Liver (tissue), 9 donors: ENCODE data around the gene ENPP4. TPM values are rescaled to one million over a fixed set of nuclear protein-coding genes. Genes with fewer than 3 reads are reported as not detected.
"Not testable (repeated sequence)": the region's sequence is repeated elsewhere in the genome, so short reads cannot be mapped to it uniquely, and the experiment has no call there.

Source experiments
- DNase-seq: peaks from one replicate; pipeline ENCODE4 v3.0.0-alpha.2; 2017; ENCODE audit warnings: low spot score
- H3K27ac ChIP-seq, 2 donors: one replicate each; pipeline ENCODE4 v1.7.0; 2013; ENCODE audit warnings: inconsistent platforms in 2 of 2, low read length in 2 of 2, control low read depth in 1 of 2, low read depth in 1 of 2, mild to moderate bottlenecking in 1 of 2
- H3K27me3 ChIP-seq, 4 donors: one replicate each; pipeline versions ENCODE4 v1.6.1 to v1.7.0; 2013; ENCODE audit warnings: low read length in 3 of 4, inconsistent platforms in 1 of 4, mild to moderate bottlenecking in 1 of 4, moderate library complexity in 1 of 4; ENCODE audit not compliant: control insufficient read depth in 4 of 4, insufficient read depth in 4 of 4
- H3K36me3 ChIP-seq, 4 donors: one replicate each; pipeline versions ENCODE4 v1.6.1 to v1.7.0; 2013; ENCODE audit warnings: low read length in 3 of 4, mild to moderate bottlenecking in 3 of 4, low read depth in 1 of 4, moderate library complexity in 1 of 4; ENCODE audit not compliant: control insufficient read depth in 4 of 4, insufficient read depth in 3 of 4
- H3K4me1 ChIP-seq, 4 donors: one replicate each; pipeline versions ENCODE4 v1.6.1 to v1.7.0; 2013; ENCODE audit warnings: low read length in 3 of 4, mild to moderate bottlenecking in 3 of 4, moderate library complexity in 1 of 4; ENCODE audit not compliant: control insufficient read depth in 4 of 4, insufficient read depth in 4 of 4
- H3K4me3 ChIP-seq, 3 donors: one replicate each; pipeline versions ENCODE4 v1.6.1 to v1.7.0; 2013; ENCODE audit warnings: low read length in 3 of 3, control low read depth in 1 of 3, low read depth in 1 of 3, mild to moderate bottlenecking in 1 of 3
- H3K9ac ChIP-seq, 2 donors: one replicate each; pipeline ENCODE4 v1.7.0; 2013; ENCODE audit warnings: low read length in 2 of 2, mild to moderate bottlenecking in 2 of 2, moderate library complexity in 2 of 2, control low read depth in 1 of 2, low read depth in 1 of 2
- H3K9me3 ChIP-seq, 4 donors: one replicate each; pipeline versions ENCODE4 v1.6.1 to v1.7.0; 2013; ENCODE audit warnings: low read length in 3 of 4; ENCODE audit not compliant: control insufficient read depth in 4 of 4
- ATF3 ChIP-seq: IDR thresholded peaks from 2 replicates; pipeline ENCODE4 v1.6.1; 2016; ENCODE audit warnings: antibody characterized with exemption
- CTCF ChIP-seq: fragments of 150-350 bp; IDR thresholded peaks from 2 replicates; pipeline ENCODE4 v1.5.1; 2017; ENCODE audit warnings: improper control_type of control experiment, low read depth, low read length; ENCODE audit not compliant: missing input control
- EGR1 ChIP-seq, 2 donors: IDR thresholded peaks; 2 replicates each; pipeline ENCODE4 v1.6.1; 2016 to 2018; ENCODE audit warnings: antibody characterized with exemption in 2 of 2, low read depth in 2 of 2
- FOXA1 ChIP-seq: IDR thresholded peaks from 2 replicates; pipeline ENCODE4 v1.6.1; 2016; ENCODE audit warnings: antibody characterized with exemption
- FOXA2 ChIP-seq: IDR thresholded peaks from 2 replicates; pipeline ENCODE4 v1.6.1; 2016; ENCODE audit warnings: antibody characterized with exemption
- GABPA ChIP-seq, 2 donors: IDR thresholded peaks in 1 of 2; conservative IDR thresholded peaks in 1 of 2; 2 replicates each; pipeline ENCODE4 v1.6.1; 2016; ENCODE audit warnings: antibody characterized with exemption in 2 of 2, mild to moderate bottlenecking in 1 of 2, moderate library complexity in 1 of 2
- HNF4A ChIP-seq, 2 donors: conservative IDR thresholded peaks; 2 replicates each; pipeline ENCODE4 v1.6.1; 2016; ENCODE audit warnings: antibody characterized with exemption in 2 of 2, mild to moderate bottlenecking in 2 of 2
- HNF4G ChIP-seq: IDR thresholded peaks from 2 replicates; pipeline ENCODE4 v1.6.1; 2016; ENCODE audit warnings: antibody characterized with exemption
- NR2F2 ChIP-seq: IDR thresholded peaks from 2 replicates; pipeline ENCODE4 v1.6.1; 2016; ENCODE audit warnings: antibody characterized with exemption
- RAD21 ChIP-seq, 2 donors: IDR thresholded peaks; 2 replicates each; pipeline ENCODE4 v1.6.1; 2016; ENCODE audit warnings: antibody characterized with exemption in 2 of 2, mild to moderate bottlenecking in 2 of 2
- RXRA ChIP-seq, 2 donors: IDR thresholded peaks; 2 replicates each; pipeline ENCODE4 v1.6.1; 2017 to 2018; ENCODE audit warnings: antibody characterized with exemption in 2 of 2, mild to moderate bottlenecking in 1 of 2
- SP1 ChIP-seq: IDR thresholded peaks from 2 replicates; pipeline ENCODE4 v1.6.1; 2018; ENCODE audit warnings: antibody characterized with exemption, mild to moderate bottlenecking
- TAF1 ChIP-seq: conservative IDR thresholded peaks from 2 replicates; pipeline ENCODE4 v1.6.1; 2016; ENCODE audit warnings: antibody characterized with exemption, mild to moderate bottlenecking
- YY1 ChIP-seq: IDR thresholded peaks from 2 replicates; pipeline ENCODE4 v1.6.1; 2016; ENCODE audit warnings: antibody characterized with exemption, mild to moderate bottlenecking
- WGBS: extraction: QIAGEN DNeasy Blood & Tissue Kit; methylation state at CpG from one replicate; pipeline ENCODE4 v1.1.7; 2013; 5-methylcytosine and 5-hydroxymethylcytosine counted together
- polyA plus RNA-seq, 2 donors: library from polyadenylated mRNA; stranded (reverse) in 1 of 2; unstranded in 1 of 2; fragments of 200-250 nt in 1 of 2; fragments of >200 nt in 1 of 2; fragmentation: Nextera tagmentation in 1 of 2; extraction: Ambion mirVana in 1 of 2; gene quantifications; one replicate each; pipeline versions ENCODE4 v1.2.1 to v1.2.3, GENCODE V29; 2013 to 2015
- total RNA-seq, 2 donors: library from RNA; depleted of rRNA; stranded (reverse); fragments of >200 nt; gene quantifications; one replicate each; pipeline ENCODE4 v1.2.3, GENCODE V29; 2014
- TF ChIP-seq, protein P1 (sequence below): IDR thresholded peaks from 2 replicates; pipeline ENCODE4 v1.6.1; 2016; ENCODE audit warnings: antibody characterized with exemption
- TF ChIP-seq, protein P2 (sequence below): IDR thresholded peaks from 2 replicates; pipeline ENCODE4 v1.6.1; 2016; ENCODE audit warnings: antibody characterized with exemption
- TF ChIP-seq, protein P3 (sequence below): IDR thresholded peaks from 2 replicates; pipeline ENCODE4 v1.6.1; 2016; ENCODE audit warnings: antibody characterized with exemption, mild to moderate bottlenecking
- donor health status: healthy.
- donor health status: healthy.
- donor health status: healthy.
- donor health status: healthy.
- donor health status: healthy.

The ENPP4 gene
- total and polyA plus RNA-seq, 4 donors: 3.6 to 12.6 (median 4.8) TPM

GRCh38 chr6:46080111-46080510 lies 49.7 kb upstream of the ENPP4 start:
- 71% methylated on average over 4 of the region's 4 CpGs for WGBS
- Histone ChIP-seq H3K9me3 (no peaks in the 10 kb centered on the region), H3K4me3 (no peak overlapping the region), H3K9ac (no peak overlapping the region), H3K27me3 (no peaks in the 10 kb centered on the region), H3K4me1 (no peaks in the 10 kb centered on the region), H3K36me3 (no peaks in the 10 kb centered on the region), H3K27ac (no peak overlapping the region)
- TF ChIP-seq, protein P1, sequence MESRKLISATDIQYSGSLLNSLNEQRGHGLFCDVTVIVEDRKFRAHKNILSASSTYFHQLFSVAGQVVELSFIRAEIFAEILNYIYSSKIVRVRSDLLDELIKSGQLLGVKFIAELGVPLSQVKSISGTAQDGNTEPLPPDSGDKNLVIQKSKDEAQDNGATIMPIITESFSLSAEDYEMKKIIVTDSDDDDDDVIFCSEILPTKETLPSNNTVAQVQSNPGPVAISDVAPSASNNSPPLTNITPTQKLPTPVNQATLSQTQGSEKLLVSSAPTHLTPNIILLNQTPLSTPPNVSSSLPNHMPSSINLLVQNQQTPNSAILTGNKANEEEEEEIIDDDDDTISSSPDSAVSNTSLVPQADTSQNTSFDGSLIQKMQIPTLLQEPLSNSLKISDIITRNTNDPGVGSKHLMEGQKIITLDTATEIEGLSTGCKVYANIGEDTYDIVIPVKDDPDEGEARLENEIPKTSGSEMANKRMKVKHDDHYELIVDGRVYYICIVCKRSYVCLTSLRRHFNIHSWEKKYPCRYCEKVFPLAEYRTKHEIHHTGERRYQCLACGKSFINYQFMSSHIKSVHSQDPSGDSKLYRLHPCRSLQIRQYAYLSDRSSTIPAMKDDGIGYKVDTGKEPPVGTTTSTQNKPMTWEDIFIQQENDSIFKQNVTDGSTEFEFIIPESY: no peak
- DNase-seq: no peak

DNA sequence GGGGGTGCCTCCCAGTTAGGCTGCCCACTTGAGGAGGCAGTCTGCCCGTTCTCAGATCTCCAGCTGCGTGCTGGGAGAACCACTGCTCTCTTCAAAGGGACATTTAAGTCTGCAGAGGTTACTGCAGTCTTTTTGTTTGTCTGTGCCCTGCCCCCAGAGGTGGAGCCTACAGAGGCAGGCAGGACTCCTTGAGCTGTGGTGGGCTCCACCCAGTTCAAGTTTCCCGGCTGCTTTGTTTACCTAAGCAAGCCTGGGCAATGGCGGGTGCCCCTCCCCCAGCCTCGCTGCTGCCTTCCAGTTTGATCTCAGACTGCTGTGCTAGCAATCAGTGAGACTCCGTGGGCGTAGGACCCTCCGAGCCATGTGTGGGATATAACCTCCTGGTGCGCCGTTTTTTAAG lies 44.1 kb upstream of the ENPP4 start:
- H3K9me3 ChIP-seq, H3K9ac ChIP-seq, H3K36me3 ChIP-seq, H3K27ac ChIP-seq, H3K4me1 ChIP-seq, H3K4me3 ChIP-seq, H3K27me3 ChIP-seq, DNase-seq: not testable (repeated sequence)
- 84% methylated on average over 10 of the region's 10 CpGs for WGBS

DNA sequence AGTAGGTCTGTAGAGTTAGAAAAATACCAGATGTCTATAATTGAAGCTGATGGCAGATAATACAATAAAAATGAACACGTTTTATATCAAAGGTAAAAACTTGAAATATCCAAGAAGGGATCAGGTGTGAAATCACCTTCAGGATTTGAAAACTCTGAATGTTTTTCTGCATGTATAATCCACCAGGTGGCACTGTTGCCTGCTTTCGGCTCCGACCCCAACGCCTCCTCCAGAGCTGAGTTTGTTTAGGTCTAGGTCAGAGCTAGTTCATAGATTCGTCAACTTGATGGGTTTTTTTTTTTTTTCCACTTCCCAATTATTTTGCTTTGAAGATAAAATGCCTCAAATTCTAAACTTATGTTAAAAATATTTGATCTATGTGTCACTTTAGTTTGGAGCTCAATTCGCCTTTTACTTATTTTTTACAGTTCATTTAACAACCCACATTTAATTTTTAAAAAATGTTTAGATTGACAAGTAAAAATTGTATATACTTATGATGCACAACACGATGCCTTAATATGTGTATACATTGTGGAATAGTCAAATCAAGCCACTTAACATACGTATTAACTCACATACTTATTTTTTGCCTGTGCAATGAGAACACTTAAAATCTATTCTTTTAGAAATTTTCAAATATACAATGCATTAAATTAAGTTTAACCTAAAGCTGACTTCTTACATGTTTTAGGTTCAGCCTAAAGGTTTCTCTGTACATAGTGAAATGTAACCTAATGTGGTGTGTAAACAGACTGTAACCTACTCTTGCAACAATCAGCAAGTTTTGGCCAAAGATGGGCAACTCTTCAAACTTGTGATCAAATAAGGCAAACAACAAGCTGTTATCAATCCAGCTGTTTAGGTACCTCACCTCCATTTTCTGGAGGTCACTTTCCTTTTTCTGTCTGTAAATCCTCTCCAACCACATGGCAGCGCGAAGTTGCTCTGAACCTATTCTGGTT lies 39.4 kb upstream of the ENPP4 start:
- DNase-seq: peak; percentile 41
- H3K36me3 ChIP-seq: no peaks in the 10 kb centered on the region
- no peak overlapping the region for H3K27ac ChIP-seq
- H3K4me1 ChIP-seq: peaks cover 0 to 6% (median 3%) of the 10 kb centered on the region in 4 donors
- no peak overlapping the region for H3K4me3 ChIP-seq
- H3K27me3 ChIP-seq: no peaks in the 10 kb centered on the region
- WGBS: 39% methylated on average over 10 of the region's 10 CpGs
- H3K9ac ChIP-seq: no peak overlapping the region
- H3K9me3 ChIP-seq: peaks cover 2 to 5% (median 4%) of the 10 kb centered on the region in 4 donors
- TF ChIP-seq FOXA1 (no peak), EGR1 (IDR thresholded peaks at IDR 0.05; ENCODE audit: low read depth in 2 of 2) (no peak), HNF4G (no peak), FOXA2 (peak; percentile 22), CTCF (peak; percentile 72), RXRA (IDR thresholded peaks at IDR 0.05) (peak; percentile 52 to 76), HNF4A (conservative IDR thresholded peaks at IDR 0.05) (no peak), RAD21 (IDR thresholded peaks at IDR 0.05) (peak; percentile 95 to 96), SP1 (no peak), NR2F2 (no peak), YY1 (peak; percentile 34), GABPA (IDR thresholded peaks at IDR 0.05 in 1 of 2, conservative IDR thresholded peaks at IDR 0.05 in 1 of 2) (no peak), TAF1 (no peak), ATF3 (no peak)
- TF ChIP-seq, protein P2, sequence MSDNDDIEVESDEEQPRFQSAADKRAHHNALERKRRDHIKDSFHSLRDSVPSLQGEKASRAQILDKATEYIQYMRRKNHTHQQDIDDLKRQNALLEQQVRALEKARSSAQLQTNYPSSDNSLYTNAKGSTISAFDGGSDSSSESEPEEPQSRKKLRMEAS: no peak
- TF ChIP-seq, protein P3, sequence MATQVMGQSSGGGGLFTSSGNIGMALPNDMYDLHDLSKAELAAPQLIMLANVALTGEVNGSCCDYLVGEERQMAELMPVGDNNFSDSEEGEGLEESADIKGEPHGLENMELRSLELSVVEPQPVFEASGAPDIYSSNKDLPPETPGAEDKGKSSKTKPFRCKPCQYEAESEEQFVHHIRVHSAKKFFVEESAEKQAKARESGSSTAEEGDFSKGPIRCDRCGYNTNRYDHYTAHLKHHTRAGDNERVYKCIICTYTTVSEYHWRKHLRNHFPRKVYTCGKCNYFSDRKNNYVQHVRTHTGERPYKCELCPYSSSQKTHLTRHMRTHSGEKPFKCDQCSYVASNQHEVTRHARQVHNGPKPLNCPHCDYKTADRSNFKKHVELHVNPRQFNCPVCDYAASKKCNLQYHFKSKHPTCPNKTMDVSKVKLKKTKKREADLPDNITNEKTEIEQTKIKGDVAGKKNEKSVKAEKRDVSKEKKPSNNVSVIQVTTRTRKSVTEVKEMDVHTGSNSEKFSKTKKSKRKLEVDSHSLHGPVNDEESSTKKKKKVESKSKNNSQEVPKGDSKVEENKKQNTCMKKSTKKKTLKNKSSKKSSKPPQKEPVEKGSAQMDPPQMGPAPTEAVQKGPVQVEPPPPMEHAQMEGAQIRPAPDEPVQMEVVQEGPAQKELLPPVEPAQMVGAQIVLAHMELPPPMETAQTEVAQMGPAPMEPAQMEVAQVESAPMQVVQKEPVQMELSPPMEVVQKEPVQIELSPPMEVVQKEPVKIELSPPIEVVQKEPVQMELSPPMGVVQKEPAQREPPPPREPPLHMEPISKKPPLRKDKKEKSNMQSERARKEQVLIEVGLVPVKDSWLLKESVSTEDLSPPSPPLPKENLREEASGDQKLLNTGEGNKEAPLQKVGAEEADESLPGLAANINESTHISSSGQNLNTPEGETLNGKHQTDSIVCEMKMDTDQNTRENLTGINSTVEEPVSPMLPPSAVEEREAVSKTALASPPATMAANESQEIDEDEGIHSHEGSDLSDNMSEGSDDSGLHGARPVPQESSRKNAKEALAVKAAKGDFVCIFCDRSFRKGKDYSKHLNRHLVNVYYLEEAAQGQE: no peak
- TF ChIP-seq, protein P1: peak; percentile 15
